ENCODE measurements around the gene PITPNM3.

PITPNM3 gene

DNA sequence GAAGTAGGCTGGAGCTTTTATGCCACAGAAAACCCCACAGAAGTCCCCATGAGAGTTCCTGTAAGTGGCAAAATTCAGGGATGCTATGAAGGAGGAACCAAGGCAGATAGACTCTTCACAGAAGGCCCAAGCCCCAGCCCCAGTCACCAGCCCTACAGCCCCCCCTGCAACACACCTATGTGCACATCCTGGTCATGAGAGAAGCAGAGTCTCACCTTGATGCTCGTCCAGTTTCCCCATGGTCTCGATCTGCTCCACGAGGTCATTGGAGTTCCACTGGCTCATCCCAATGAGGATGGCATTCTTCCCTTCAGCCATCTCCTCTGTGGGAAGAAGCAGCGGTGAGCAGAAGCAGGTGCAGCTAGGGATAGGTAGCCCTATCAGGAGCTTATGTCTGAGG is 31.2 kb downstream of the PITPNM3 start:
- DNase-seq: no peak

- DNase-seq: no peak
These were observed 31.8 kb downstream of the PITPNM3 start for GRCh38 chr17:6524520-6524919.

DNA sequence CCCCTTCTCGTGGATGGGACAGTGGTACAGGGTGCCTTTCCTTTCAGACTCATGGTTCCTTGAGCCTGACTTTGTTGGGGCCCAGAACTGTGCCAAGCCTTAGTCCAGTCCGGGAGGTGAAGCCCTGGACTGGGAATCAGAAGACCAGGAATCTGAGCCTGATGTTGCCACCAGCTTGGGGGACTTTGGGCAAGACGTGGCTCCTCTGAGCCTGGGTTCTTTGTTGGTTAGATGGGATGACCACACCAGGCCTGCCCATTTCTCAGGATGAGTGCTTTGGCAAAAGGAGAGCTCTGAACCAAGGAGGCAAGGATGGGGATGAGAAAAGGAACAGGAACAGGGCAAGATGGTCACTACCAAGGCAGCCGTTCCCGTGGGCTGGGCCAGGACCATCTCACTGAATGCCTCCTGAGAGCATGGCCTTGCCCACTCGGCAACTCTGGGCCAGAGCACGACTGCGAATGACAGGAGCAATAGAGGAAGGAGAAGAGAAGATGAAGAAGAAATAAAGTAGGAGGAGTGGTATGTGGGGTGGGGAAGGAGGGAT is 32.5 kb downstream of the PITPNM3 start:
- no peak for DNase-seq

DNA sequence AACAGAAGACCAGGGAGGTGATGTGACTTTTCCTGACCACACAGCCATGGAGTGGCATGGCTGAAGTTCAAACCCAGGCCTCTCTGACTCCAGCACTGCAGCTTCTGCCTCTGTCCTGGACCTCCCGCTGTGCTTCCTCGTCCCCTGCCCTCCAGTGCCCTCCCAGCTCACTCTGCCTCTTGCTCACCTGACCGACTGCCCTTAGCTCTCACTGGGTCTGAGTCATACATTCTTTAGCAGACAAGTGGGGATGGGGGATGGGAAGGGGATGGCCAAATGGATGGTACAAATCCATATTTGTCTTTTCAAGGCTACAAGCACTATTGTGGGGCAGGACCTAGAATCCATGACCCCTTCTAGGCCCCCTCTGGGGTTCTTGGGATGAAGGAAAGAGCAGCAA is 33.0 kb downstream of the PITPNM3 start:
- no peak for DNase-seq

GRCh38 chr17:6521586-6521985 is 34.8 kb downstream of the PITPNM3 start:
- DNase-seq: no peak

DNA sequence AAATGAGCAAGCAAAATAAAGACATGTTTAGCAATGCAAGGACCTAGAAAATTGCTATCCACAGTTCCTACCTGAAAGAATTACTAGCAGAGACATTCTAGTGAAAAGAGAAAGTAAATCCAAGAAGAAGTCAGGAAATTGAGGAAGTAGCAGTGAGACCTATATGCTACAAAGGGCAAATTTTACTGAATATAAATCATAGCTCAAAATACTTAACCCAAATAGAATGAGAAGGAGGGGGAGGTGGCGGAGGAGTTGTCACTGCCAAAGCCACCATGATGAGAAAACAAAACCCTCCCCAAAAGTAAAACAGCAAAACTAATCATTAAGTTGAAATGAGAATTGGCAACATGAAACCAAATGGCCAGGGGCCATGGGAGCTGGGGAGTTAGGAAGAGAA is 39.3 kb downstream of the PITPNM3 start:
- DNase-seq: no peak

DNA sequence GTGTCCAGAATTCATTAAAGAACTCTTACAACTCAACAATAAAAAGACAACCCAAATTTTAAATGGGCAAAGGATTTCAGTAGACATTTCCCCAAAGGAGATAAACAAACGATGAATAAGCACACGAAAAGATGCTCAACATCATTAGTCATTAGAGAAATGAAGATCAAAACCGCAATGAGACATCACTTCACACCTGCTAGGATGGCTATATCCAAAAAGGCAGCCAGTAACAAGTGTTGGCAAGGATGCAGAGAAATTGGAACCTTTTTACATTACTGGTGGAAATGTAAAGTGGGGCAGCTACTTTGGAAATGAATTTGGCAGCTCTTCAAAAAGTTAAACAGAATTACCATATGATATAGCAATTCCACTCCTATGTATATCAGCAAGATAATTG is 42.0 kb downstream of the PITPNM3 start:
- DNase-seq: no peak

GRCh38 chr17:6512552-6512951 is 43.8 kb downstream of the PITPNM3 start:
- DNase-seq: no peak

DNA sequence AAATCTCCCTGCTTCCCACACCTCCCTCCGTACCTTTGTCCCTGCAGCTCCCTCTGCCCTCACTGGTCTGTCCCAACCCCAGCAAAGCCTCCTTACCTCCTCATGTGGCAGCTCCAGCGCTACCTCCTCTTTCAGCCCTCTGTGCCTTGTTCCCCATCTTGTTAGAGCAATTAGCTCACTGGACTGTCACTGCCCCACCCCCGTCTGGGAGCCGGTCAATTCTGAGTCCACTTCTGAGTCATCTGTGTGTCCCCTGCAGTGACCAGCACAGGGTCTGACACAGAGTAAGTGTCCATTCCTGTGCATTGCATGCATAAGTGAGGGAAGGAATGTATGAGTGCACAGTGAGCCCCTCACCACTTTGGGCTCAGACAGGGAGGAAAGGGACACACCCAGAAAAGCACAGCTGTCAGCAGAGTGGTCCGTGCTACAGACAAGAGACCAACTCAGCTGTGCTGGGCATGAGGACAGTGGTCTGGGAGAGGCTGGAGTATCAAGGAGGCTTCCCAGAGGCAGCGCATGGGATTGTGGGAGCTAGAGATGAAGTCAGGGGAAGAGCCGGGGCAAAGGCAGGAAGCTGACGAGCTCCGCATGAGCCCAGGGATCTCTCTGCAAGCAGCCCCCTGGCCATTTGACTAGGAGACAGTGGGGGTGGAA is 45.9 kb downstream of the PITPNM3 start:
- no peak for DNase-seq

DNA sequence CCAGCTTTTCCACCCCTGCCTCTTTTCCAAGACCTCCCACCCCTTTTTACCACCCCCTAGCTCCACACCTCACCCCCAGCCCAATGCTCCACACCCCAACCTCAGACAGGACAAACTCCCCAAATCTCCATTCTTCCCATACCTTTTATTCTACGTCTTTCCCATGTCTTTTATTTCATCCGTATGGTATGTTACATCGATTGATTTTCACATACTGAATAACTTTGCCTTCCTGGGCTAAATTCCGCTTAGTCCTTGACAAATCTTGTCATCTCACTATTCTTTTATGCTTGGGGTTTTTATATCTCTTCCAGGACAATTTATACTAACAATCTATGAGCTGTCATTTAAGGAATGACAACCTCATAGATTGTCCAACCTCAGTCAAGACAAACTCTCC is 46.4 kb downstream of the PITPNM3 start:
- DNase-seq: no peak

DNA sequence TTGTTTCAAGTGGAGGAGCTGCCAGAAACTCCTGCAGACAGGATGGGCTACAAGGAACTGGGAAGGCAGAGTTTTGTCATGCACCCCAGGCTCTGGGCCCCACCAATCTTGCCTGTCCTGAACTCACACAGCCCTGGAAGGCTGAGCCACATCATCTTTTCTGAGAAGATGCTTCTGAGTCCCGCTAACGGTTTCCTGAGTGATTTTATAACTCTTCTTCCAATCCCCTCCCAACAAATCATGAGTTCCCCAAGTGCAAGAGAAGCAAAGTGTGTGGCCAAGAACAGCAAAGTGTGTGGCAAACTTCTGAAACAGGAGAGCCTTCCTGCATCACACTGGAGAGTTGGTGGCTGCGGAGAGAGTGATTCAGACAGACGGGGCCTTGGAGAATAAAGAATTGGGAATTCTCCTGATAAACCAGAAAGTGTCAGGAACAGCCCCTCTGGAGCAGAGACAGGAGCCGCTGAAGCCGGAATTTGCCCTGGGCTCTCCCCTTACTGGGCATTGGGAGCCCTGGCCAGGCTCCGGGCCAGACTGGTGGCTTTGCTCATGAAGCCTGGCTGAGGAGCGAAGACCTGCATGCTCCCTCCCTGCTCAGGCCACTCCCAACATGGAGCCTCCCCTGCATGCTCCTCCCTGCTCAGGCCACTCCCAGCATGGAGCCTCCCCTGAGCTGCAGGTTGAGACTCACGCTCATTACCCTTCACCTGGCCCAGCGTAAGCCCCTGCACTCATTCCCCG is 47.2 kb downstream of the PITPNM3 start:
- DNase-seq: no peak

DNA sequence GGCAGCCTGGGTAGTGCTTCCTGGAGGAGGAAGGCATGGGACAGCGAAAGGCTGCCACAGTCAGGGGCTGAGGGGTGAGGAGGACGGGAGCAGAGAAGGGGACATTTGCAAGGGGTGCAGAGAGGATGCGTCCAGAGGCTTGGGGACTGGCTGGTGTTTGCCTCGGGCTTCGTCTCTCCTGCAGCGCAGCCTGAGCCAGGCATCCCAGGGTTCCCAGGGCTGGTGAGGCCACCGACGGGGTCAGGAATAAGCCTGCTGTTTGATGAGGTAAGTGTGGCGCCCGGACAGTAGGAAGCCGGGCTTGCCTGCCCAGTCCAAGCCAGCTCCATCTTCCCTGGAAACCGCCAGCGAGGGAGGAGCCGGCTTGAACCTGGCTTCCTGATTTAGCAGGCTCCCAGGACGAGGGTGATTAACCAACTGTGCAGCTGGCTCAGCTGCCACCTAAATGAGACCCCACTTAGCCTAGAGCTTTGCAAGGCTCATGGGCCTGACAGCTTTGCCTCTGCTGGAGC is 47.8 kb downstream of the PITPNM3 start:
- no peak for DNase-seq

DNA sequence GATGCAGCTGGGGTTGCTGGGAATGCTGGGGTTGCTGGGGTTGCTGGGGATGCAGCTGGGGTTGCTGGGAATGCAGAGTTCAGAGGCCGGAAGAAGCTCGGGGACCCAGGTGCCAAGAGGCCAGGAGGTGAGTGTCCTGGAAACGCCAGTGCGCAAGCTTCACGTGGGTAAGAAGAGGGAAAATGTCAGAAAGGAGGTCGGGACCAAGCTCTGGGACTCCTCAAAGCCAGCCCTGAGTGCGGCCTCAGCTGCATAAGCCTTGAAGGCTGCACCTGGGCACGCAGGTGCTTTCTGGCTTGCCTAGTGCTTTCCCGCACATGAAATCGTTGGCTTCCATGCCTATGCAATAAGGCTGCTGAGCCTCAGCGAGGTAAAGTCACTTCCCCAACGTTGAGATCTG is 48.3 kb downstream of the PITPNM3 start:
- DNase-seq: no peak

- no peak for DNase-seq
These were observed 48.8 kb downstream of the PITPNM3 start for GRCh38 chr17:6507535-6507934.

DNA sequence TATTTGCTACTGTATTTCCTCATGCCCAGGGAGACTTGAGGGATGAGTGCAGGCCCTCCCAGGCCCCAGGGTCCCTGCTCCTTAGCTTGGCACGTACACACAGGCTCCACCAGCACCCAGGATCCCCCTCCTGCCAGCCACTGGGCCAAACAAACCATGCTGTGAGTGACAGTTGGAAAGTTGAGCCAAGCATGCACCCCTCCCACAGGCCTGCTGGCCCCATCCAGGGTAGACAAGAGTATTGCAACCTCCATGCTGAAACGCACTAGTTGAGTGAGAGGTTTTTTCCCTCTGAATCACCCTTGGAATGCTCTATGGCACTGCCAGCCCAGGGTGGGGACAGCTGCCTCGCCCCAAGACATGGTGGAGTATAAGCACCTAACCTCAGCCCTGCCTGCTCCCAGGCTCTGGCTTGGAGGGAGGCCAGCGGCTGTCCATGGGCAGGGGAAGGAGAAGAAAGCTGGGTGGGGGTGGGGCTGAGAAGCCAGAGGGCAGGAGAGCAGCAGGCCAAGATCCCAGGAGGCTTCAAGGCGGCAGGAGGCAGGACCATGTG is 49.6 kb downstream of the PITPNM3 start:
- DNase-seq: no peak

GRCh38 chr17:6505425-6506142 is 50.8 kb downstream of the PITPNM3 start:
- DNase-seq: no peak

GRCh38 chr17:6503641-6504195 is 52.6 kb downstream of the PITPNM3 start:
- DNase-seq: no peak

DNA sequence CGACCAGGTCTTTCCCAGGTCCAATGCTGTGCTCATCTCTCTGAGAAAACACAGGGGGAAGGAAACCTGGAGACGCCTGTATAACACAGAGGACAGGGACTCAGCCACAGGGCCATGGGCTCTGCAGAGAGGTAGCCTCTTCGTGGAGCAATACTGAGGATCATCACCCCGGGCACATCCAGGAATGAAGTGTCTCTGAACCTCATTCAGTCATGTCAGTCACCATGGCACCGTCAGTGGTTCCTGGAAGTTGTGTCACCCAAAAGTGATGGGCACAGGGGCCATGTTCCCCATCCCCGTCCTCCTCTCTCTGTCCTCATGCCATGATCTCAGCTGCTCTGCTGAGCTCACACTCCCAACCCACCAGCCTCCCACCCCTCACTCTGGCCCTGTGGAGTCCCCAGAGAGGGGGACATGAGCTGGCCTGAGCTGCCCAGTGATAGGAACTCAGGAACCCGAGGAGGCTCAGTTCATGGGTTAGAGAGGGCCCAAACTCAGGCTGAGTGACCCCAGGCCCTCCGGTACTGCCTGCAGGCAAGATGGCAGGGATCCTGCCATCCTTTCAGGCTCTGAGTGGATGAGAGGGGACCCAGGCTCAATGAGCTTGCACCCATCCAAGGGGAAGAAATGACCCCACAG is 53.4 kb downstream of the PITPNM3 start:
- DNase-seq: no peak

DNA sequence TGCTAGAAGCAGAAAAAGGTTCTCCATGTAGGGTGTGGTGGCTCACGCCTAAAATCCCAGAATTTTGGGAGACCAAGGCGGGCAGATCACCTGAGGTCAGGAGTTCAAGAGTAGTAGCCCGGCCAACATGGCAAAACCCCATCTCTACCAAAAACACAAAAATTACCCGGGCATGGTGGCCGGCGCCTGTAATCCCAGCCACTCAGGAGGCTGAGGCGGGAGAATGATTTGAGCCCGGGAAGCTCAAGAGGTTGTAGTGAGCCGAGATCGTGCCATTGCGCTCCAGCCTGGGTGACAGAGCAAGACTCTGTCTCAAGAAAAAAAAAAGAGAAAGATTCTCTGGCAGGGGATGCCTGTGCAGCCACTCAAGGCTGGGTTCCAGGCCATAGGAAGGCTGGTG is 54.2 kb downstream of the PITPNM3 start:
- DNase-seq: no peak

DNA sequence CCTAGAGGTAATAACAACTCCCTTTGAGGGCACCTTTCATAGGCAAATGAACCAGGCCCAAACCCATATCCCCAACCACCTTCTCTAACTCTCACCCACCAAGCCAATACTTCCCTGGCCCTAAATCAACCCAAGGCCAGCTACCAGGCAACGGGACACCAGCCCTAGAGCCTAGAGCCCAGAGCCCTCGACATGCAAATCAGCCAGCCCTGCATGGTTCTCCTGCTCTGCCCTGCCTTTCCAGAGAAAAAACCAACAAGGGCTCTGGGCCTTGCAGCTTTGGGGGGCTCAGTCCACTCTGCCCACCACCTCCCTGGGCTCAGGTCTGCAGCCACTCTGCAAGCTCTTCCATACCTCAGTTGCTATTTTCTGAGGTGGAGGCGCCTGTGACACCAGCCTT is 55.0 kb downstream of the PITPNM3 start:
- no peak for DNase-seq

- no peak for DNase-seq
These were observed 57.3 kb downstream of the PITPNM3 start for GRCh38 chr17:6498901-6499540.

- no peak for DNase-seq
These were observed 58.0 kb downstream of the PITPNM3 start for GRCh38 chr17:6498356-6498755.
